ENCODE results near the gene PAK5.

The PAK5 gene

GRCh38 chr20:9499126-9499899 is 339.6 kb downstream of the PAK5 start:
- FAIRE-seq, result no peak
- no peak for DNase-seq (ENCODE audit: low spot score)

DNA sequence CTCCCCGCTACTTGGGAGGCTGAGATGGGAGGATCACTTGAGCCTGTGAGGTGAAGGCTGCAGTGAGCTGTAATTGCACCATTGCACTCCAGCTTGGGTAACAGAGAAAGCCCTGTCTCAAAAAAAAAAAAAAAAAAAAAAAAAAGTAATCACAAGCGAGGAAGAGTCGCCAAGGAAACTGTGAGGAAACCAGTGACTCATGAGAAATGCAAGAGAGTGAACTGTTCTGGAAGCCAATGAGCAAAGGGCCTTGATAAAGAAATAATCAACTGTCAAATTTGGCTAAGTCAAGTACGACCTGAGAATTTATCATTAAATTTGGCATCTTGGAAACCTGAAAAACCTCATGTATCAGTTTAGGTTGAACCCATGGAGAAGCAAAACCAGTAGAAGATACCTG is 340.6 kb downstream of the PAK5 start:
- no peak for DNase-seq (ENCODE audit: low spot score)
- FAIRE-seq, result no peak

DNA sequence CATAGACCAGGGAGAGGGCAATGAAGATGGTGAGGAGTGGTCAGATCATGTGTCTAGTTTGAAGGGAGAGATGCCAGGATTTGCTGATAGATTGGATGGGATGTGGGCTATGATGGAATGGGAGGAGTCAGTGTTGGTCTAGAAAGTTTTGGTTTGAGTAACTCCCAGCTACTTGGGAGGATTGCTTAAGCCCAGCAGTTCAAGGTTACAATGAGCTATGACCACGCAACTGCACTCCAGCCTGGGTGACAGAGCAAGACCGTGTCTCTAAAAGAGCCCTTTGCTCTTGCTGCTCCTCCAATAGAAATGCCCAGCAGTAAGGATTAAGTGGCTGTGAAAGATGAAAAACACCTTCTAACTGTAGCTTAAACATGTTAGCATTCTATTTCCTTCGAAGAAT is 342.7 kb downstream of the PAK5 start:
- FAIRE-seq (no peak), DNase-seq (ENCODE audit: low spot score) (no peak)

DNA sequence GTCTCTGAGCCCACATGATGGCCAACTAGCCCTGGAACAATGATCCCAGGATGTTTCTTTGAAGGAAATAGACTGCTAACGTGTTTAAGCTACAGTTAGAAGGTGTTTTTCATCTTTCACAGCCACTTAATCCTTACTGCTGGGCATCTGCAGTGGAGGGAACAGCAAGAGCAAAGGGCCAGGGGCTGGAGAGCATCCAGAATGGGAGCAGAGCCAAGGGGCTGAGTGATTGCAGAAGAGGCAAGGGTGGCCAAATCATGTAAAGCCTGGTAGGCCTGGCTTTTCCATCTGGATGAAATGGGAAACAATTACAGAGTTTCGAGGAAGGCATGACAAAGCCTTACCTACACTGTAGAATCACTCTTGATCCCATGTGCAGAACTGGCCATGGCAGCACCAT is 343.2 kb downstream of the PAK5 start:
- FAIRE-seq, result no peak

GRCh38 chr20:9493803-9494202 is 345.1 kb downstream of the PAK5 start:
- no peak for FAIRE-seq
- DNase-seq (ENCODE audit: low spot score), result no peak

More for the DNA sequence above, 343.2 kb downstream of the PAK5 start:
- DNase-seq (ENCODE audit: low spot score), result no peak

- FAIRE-seq (no peak), DNase-seq (ENCODE audit: low spot score) (no peak)
Observed at GRCh38 chr20:9492067-9492466, 346.8 kb downstream of the PAK5 start.

- DNase-seq (ENCODE audit: low spot score) (no peak), FAIRE-seq (no peak)
Observed at GRCh38 chr20:9491324-9491723, 347.6 kb downstream of the PAK5 start.

- DNase-seq (ENCODE audit: low spot score), result no peak
- no peak for FAIRE-seq
Observed at GRCh38 chr20:9490631-9491030, 348.2 kb downstream of the PAK5 start.

GRCh38 chr20:9490161-9490560 is 348.7 kb downstream of the PAK5 start:
- DNase-seq (ENCODE audit: low spot score), result no peak
- FAIRE-seq, result no peak

GRCh38 chr20:9488063-9488462 is 350.8 kb downstream of the PAK5 start:
- no peak for DNase-seq (ENCODE audit: low spot score)
- no peak for FAIRE-seq
